Neural cell (in vitro differentiated cells): ENCODE results near the gene CUX1. TPM values are rescaled to one million over a fixed set of nuclear protein-coding genes. Genes with fewer than 3 reads are reported as not detected.

ENCODE experiments used
- H2AFZ ChIP-seq: fragments of 200-600, 300-800 bp; sonication (generic), shearing (Covaris generic); 2 replicates; pipeline ENCODE4 v1.6.0; 2014; ENCODE audit warnings: low read depth, mild to moderate bottlenecking, antibody characterized with exemption, low read length, moderate library complexity
- H3F3A ChIP-seq: fragments of 200-600 bp; shearing (Covaris generic); 2 replicates; pipeline ENCODE4 v1.6.1; 2016; ENCODE audit warnings: mild to moderate bottlenecking, moderate library complexity, mixed read lengths, antibody characterized with exemption, low read length; ENCODE audit not compliant: insufficient read depth, poor library complexity, severe bottlenecking
- H3K27ac ChIP-seq: fragments of 200-600, 300-800 bp; sonication (generic), shearing (Covaris generic); 2 replicates; pipeline ENCODE4 v1.5.1; 2014; ENCODE audit warnings: mild to moderate bottlenecking, low read length, moderate library complexity
- H3K27me3 ChIP-seq: fragments of 300-800, 200-600 bp; sonication (generic), shearing (Covaris generic); 2 replicates; pipeline ENCODE4 v1.6.0; 2014; ENCODE audit warnings: mild to moderate bottlenecking, low read depth, low read length, moderate library complexity; ENCODE audit not compliant: insufficient read depth
- H3K36me3 ChIP-seq: fragments of 300-800, 200-600 bp; sonication (generic), shearing (Covaris generic); 2 replicates; pipeline ENCODE4 v1.5.1; 2014; ENCODE audit warnings: mild to moderate bottlenecking, antibody characterized with exemption, low read length, moderate library complexity; ENCODE audit not compliant: insufficient read depth
- H3K4me2 ChIP-seq: fragments of 300-800, 200-600 bp; sonication (generic), shearing (Covaris generic); 2 replicates; pipeline ENCODE4 v1.6.0; 2014; ENCODE audit warnings: mild to moderate bottlenecking, low read length
- H3K4me3 ChIP-seq: fragments of 300-800, 200-600 bp; sonication (generic), shearing (Covaris generic); 2 replicates; pipeline ENCODE4 v1.5.1; 2014; ENCODE audit warnings: mild to moderate bottlenecking, low read length, moderate library complexity
- H3K79me2 ChIP-seq: fragments of 200-600 bp; shearing (Covaris generic); replicated peaks from 2 replicates; pipeline ENCODE4 v1.6.0; 2014; ENCODE audit warnings: mild to moderate bottlenecking, low read length, moderate library complexity; ENCODE audit not compliant: insufficient read depth
- H3K9ac ChIP-seq: fragments of 300-800, 200-600 bp; sonication (generic), shearing (Covaris generic); 2 replicates; pipeline ENCODE4 v1.6.1; 2016; ENCODE audit warnings: mild to moderate bottlenecking, low read length, mixed read lengths
- H3K9me2 ChIP-seq: fragments of 200-600 bp; shearing (Covaris generic); 2 replicates; pipeline ENCODE4 v1.6.1; 2016; ENCODE audit warnings: mild to moderate bottlenecking, low read length, mixed read lengths; ENCODE audit not compliant: insufficient read depth
- H3K9me3 ChIP-seq: fragments of 200-600, 300-800 bp; sonication (generic), shearing (Covaris generic); 2 replicates; pipeline ENCODE4 v1.6.1; 2016; ENCODE audit warnings: mild to moderate bottlenecking, mixed run types, low read length, moderate library complexity, mixed read lengths
- H4K20me1 ChIP-seq: fragments of 200-600 bp; shearing (Covaris generic); 2 replicates; pipeline ENCODE4 v1.6.1; 2016; ENCODE audit warnings: mild to moderate bottlenecking, mixed run types; ENCODE audit not compliant: insufficient read depth
- EP300 ChIP-seq: fragments of 450-650 bp; conservative IDR thresholded peaks from 2 replicates; pipeline ENCODE4 v1.6.1; 2014; ENCODE audit warnings: antibody characterized with exemption, mild to moderate bottlenecking, moderate library complexity; ENCODE audit not compliant: poor library complexity, severe bottlenecking
- EZH2 ChIP-seq: fragments of 200-600, 300-800 bp; shearing (Covaris generic), sonication (generic); IDR thresholded peaks from 2 replicates; pipeline ENCODE4 v1.6.1; 2014; ENCODE audit warnings: antibody characterized with exemption, low read length, borderline replicate concordance, mild to moderate bottlenecking; ENCODE audit not compliant: insufficient read depth, poor library complexity, severe bottlenecking
- MXI1 ChIP-seq: fragments of 450-650 bp; conservative IDR thresholded peaks from 2 replicates; pipeline ENCODE4 v1.6.1; 2014; ENCODE audit warnings: antibody characterized with exemption, mild to moderate bottlenecking; ENCODE audit not compliant: poor library complexity, severe bottlenecking
- POLR2AphosphoS5 ChIP-seq: IDR thresholded peaks from 2 replicates; pipeline ENCODE4 v1.6.1; 2012
- RAD21 ChIP-seq: fragments of 450-650 bp; conservative IDR thresholded peaks from 2 replicates; pipeline ENCODE4 v1.6.1; 2014; ENCODE audit warnings: antibody characterized with exemption, mild to moderate bottlenecking, moderate library complexity
- SMC3 ChIP-seq: fragments of 450-650 bp; conservative IDR thresholded peaks from 2 replicates; pipeline ENCODE4 v1.6.1; 2014; ENCODE audit warnings: antibody characterized with exemption, mild to moderate bottlenecking, moderate library complexity; ENCODE audit not compliant: poor library complexity
- TAF1 ChIP-seq: IDR thresholded peaks from 2 replicates; pipeline ENCODE4 v1.6.1; 2012; ENCODE audit warnings: low read depth
- polyA plus RNA-seq: library from polyadenylated mRNA; depleted of rRNA; stranded (reverse); fragments of >200 nt; gene quantifications from 2 replicates; pipeline ENCODE4 v1.2.3, GENCODE V29; 2014
- TF ChIP-seq, protein P1 (sequence below): IDR thresholded peaks from 2 replicates; pipeline ENCODE4 v1.6.1; 2012; ENCODE audit warnings: borderline replicate concordance
- TF ChIP-seq, protein P2 (sequence below): fragments of 450-650 bp; IDR thresholded peaks from 2 replicates; pipeline ENCODE4 v1.5.1; 2014; ENCODE audit warnings: antibody characterized with exemption, mild to moderate bottlenecking, moderate library complexity; ENCODE audit not compliant: poor library complexity, severe bottlenecking

Gene CUX1
- polyA plus RNA-seq, 1 donor from 2014 or later, result 26.6 TPM

DNA sequence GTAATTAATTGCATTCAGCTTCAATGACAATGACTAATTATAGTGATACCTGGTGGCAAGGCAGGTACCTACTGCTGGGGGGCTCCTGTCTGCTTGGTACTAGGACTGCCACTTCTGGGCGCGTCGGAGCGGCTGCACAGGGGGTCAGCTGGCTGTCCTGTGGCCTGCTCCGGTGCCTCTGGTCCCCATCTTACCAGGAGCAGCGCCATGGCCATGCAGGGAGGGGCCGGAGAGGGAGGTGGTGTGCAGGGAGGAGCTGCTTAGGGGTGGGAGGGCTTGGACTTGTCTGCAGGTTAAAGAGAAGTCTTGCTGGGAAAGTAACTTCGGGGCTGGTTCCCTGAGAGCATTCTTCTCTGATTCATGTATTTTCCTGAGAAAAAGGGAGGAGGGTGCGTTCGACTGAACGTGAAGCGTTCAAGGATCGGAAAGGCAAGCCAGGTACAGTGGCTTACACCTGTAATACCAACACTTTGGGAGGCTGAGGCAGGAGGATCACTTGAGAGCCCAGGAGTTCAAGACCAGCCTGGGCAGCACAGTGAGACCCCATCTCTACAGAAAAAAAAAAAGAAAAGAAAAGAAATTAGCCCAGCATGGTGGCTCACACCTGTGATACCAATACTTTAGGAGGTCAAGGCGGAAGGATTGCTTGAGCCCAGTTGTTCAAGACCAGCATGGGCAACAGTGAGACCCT is 15.4 kb downstream of the CUX1 start:
- Histone ChIP-seq H3K4me3 (no peak overlapping the region), H3K27me3 (no peaks in the 10 kb centered on the region), H3K79me2 (peaks cover 73% of the 10 kb centered on the region), H2AFZ (no peak overlapping the region), H4K20me1 (no peaks in the 10 kb centered on the region), H3K27ac (no peak overlapping the region), H3K4me2 (no peak overlapping the region), H3F3A (no peaks in the 10 kb centered on the region), H3K9ac (no peak overlapping the region), H3K9me3 (no peaks in the 10 kb centered on the region), H3K36me3 (no peaks in the 10 kb centered on the region), H3K9me2 (no peaks in the 10 kb centered on the region)
- TF ChIP-seq TAF1 (no peak), RAD21 (no peak), MXI1 (no peak), EZH2 (no peak), POLR2AphosphoS5 (no peak), SMC3 (no peak), EP300 (no peak)
- TF ChIP-seq, protein P1, sequence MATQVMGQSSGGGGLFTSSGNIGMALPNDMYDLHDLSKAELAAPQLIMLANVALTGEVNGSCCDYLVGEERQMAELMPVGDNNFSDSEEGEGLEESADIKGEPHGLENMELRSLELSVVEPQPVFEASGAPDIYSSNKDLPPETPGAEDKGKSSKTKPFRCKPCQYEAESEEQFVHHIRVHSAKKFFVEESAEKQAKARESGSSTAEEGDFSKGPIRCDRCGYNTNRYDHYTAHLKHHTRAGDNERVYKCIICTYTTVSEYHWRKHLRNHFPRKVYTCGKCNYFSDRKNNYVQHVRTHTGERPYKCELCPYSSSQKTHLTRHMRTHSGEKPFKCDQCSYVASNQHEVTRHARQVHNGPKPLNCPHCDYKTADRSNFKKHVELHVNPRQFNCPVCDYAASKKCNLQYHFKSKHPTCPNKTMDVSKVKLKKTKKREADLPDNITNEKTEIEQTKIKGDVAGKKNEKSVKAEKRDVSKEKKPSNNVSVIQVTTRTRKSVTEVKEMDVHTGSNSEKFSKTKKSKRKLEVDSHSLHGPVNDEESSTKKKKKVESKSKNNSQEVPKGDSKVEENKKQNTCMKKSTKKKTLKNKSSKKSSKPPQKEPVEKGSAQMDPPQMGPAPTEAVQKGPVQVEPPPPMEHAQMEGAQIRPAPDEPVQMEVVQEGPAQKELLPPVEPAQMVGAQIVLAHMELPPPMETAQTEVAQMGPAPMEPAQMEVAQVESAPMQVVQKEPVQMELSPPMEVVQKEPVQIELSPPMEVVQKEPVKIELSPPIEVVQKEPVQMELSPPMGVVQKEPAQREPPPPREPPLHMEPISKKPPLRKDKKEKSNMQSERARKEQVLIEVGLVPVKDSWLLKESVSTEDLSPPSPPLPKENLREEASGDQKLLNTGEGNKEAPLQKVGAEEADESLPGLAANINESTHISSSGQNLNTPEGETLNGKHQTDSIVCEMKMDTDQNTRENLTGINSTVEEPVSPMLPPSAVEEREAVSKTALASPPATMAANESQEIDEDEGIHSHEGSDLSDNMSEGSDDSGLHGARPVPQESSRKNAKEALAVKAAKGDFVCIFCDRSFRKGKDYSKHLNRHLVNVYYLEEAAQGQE, result no peak
- TF ChIP-seq, protein P2, sequence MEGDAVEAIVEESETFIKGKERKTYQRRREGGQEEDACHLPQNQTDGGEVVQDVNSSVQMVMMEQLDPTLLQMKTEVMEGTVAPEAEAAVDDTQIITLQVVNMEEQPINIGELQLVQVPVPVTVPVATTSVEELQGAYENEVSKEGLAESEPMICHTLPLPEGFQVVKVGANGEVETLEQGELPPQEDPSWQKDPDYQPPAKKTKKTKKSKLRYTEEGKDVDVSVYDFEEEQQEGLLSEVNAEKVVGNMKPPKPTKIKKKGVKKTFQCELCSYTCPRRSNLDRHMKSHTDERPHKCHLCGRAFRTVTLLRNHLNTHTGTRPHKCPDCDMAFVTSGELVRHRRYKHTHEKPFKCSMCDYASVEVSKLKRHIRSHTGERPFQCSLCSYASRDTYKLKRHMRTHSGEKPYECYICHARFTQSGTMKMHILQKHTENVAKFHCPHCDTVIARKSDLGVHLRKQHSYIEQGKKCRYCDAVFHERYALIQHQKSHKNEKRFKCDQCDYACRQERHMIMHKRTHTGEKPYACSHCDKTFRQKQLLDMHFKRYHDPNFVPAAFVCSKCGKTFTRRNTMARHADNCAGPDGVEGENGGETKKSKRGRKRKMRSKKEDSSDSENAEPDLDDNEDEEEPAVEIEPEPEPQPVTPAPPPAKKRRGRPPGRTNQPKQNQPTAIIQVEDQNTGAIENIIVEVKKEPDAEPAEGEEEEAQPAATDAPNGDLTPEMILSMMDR, result no peak

DNA sequence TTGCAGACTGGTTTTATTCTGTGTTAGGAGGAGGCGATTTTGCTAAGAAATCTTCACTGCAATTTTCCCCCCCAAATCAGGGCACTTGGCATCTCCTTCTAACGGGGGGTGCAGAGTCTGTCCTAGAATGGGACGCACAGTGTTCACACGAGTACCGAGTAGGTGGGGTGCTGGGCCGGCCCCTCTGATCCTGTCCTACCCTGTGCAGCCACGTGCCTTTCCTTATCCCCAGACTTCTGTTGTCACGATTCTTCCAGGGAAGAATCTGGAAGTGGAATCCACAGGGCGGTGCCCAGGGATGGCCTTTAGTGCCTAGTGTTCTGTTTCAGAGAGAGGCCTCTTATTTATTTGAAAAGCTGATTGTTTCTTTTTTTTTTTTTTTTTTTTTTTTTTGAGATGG is 16.4 kb downstream of the CUX1 start:
- no peak overlapping the region for H3K9ac ChIP-seq
- H3K27me3 ChIP-seq, result no peaks in the 10 kb centered on the region
- H3K9me2 ChIP-seq, result no peaks in the 10 kb centered on the region
- H3K27ac ChIP-seq, result no peak overlapping the region
- peaks cover 66% of the 10 kb centered on the region for H3K79me2 ChIP-seq
- no peak overlapping the region for H3K4me2 ChIP-seq
- H3F3A ChIP-seq, result no peaks in the 10 kb centered on the region
- H3K4me3 ChIP-seq, result no peak overlapping the region
- H3K36me3 ChIP-seq, result no peaks in the 10 kb centered on the region
- no peak for TF ChIP-seq MXI1
- no peak overlapping the region for H2AFZ ChIP-seq
- no peaks in the 10 kb centered on the region for H3K9me3 ChIP-seq
- no peaks in the 10 kb centered on the region for H4K20me1 ChIP-seq
